ENCODE measurements around the gene BLID. TPM values are rescaled to one million over a fixed set of nuclear protein-coding genes. Genes with fewer than 3 reads are reported as not detected.

BLID gene
- total and polyA plus RNA-seq, 3 donors from 2014 or later: 2.8 to 4.6 TPM; not detected in 1

GRCh38 chr11:122149202-122149601, 33.2 kb upstream of the BLID start:
- Histone ChIP-seq H3K9me3 (no peaks in the 10 kb centered on the region), H3K27me3 (no peaks in the 10 kb centered on the region), H3K4me3 (no peak overlapping the region), H3K27ac (no peak overlapping the region), H3K36me3 (ENCODE audit: low read depth, missing control alignments) (no peaks in the 10 kb centered on the region), H3K4me1 (peaks cover 14% of the 10 kb centered on the region)
- no peak for DNase-seq
- no peak for TF ChIP-seq CTCF (IDR thresholded peaks at IDR 0.05)
- no peak for TF ChIP-seq POLR2A (IDR thresholded peaks at IDR 0.05)
- 64 to 80% methylated on average over 4 of the region's 4 CpGs for WGBS, 2 donors
- intact Hi-C loops (cut with DNase I; ENCODE audit: low total_unique reads): no loop called here

DNA sequence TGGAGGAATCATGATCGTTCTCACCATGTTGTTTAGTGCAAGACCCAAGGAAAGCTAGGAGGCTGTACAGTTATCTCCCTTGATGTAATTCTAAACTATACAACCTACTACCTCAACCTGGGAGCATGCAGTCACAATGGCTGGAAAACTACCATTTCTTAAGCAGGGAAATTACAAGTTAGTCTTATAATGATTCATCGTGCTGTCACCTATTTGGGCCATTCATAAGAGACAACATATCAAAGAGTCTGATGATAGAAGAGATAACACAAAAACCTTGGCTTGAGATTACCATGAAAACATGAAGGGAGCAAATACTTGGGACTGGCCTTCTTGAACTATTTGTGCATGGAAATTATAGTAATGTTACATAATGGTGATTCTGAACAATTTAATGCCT, 30.5 kb upstream of the BLID start:
- no peak overlapping the region for H3K27ac ChIP-seq
- WGBS, 2 donors: 94 to 100% methylated on average over 2 of the region's 2 CpGs
- no peak overlapping the region for H3K4me3 ChIP-seq
- intact Hi-C loops (cut with DNase I; ENCODE audit: low total_unique reads): no loop called here
- TF ChIP-seq POLR2A (IDR thresholded peaks at IDR 0.05) (no peak), CTCF (IDR thresholded peaks at IDR 0.05) (no peak)
- H3K36me3 ChIP-seq (ENCODE audit: low read depth, missing control alignments): no peaks in the 10 kb centered on the region
- no peaks in the 10 kb centered on the region for H3K9me3 ChIP-seq
- DNase-seq: no peak
- peaks cover 3% of the 10 kb centered on the region for H3K4me1 ChIP-seq
- H3K27me3 ChIP-seq: no peaks in the 10 kb centered on the region

DNA sequence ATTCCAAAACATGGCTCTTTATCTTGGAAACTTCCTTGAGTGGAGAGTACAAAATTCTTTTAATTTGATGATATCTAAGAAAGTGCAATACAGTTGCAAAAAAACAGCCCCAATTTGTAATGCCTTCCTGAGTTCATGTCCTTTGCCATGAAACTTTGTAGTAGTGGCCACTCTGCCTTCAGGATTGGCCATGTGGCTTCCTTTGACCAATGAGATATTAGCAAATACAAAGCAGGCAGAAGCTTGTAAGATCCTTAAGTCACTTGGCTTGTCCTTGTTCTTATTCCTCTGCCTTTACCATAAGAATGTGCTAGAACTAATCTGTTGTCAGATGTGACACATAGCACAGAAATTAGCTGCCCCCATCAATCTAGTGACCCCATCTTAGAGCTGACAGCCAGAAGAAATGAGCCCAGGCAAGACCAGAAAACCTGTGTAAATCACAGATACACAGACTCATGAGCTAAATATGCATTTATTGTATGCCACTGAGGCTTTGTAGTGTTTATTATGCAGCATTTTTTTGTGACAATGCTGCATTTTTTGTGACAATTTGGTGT, 29.8 kb upstream of the BLID start:
- no peaks in the 10 kb centered on the region for H3K27me3 ChIP-seq
- no peak for TF ChIP-seq CTCF (IDR thresholded peaks at IDR 0.05)
- TF ChIP-seq POLR2A (IDR thresholded peaks at IDR 0.05): no peak
- no peaks in the 10 kb centered on the region for H3K4me1 ChIP-seq
- H3K36me3 ChIP-seq (ENCODE audit: low read depth, missing control alignments): no peaks in the 10 kb centered on the region
- H3K4me3 ChIP-seq: no peak overlapping the region
- H3K27ac ChIP-seq: no peak overlapping the region
- no peak for DNase-seq
- intact Hi-C loops (cut with DNase I; ENCODE audit: low total_unique reads): no loop called here
- no peaks in the 10 kb centered on the region for H3K9me3 ChIP-seq

GRCh38 chr11:122144752-122145151, 28.7 kb upstream of the BLID start:
- WGBS, 2 donors: 90 to 92% methylated on average over 3 of the region's 3 CpGs
- Histone ChIP-seq H3K36me3 (ENCODE audit: low read depth, missing control alignments) (no peaks in the 10 kb centered on the region), H3K9me3 (no peaks in the 10 kb centered on the region), H3K27me3 (no peaks in the 10 kb centered on the region), H3K27ac (no peak overlapping the region), H3K4me3 (no peak overlapping the region), H3K4me1 (no peaks in the 10 kb centered on the region)
- no peak for DNase-seq
- intact Hi-C loops (cut with DNase I; ENCODE audit: low total_unique reads): no loop called here
- TF ChIP-seq CTCF (IDR thresholded peaks at IDR 0.05) (no peak), POLR2A (IDR thresholded peaks at IDR 0.05) (no peak)

DNA sequence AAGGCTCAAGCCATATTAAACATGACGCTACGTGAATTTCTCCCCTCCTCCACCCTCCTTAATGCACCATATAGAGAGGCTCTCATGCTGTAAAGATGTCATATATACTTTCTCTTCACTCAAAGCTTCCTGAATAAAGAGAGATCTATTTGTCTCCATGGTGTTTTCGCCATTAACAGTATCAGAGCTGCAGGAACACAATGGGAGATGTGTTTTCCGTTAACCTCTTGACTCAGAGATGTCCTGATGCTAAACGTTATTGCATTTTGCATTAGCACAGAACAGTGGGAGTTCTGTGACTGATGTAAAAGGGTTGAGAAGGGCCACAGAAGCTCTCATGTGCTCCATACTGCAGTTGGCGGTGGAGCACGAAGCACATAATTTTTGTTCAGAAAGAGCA, 25.7 kb upstream of the BLID start:
- TF ChIP-seq POLR2A (IDR thresholded peaks at IDR 0.05): no peak
- no peak for TF ChIP-seq CTCF (IDR thresholded peaks at IDR 0.05)
- no peaks in the 10 kb centered on the region for H3K27me3 ChIP-seq
- no peaks in the 10 kb centered on the region for H3K36me3 ChIP-seq (ENCODE audit: low read depth, missing control alignments)
- no peak overlapping the region for H3K27ac ChIP-seq
- intact Hi-C loops (cut with DNase I; ENCODE audit: low total_unique reads): no loop called here
- WGBS, 2 donors: 55 to 68% methylated on average over 7 of the region's 7 CpGs
- no peaks in the 10 kb centered on the region for H3K4me1 ChIP-seq
- DNase-seq: no peak
- no peaks in the 10 kb centered on the region for H3K9me3 ChIP-seq
- no peak overlapping the region for H3K4me3 ChIP-seq
